Liver (tissue), 9 donors: ENCODE measurements around the gene SLC4A8. TPM values are rescaled to one million over a fixed set of nuclear protein-coding genes. Genes with fewer than 3 reads are reported as not detected.

Experiments used
- DNase-seq: peaks from one replicate; pipeline ENCODE4 v3.0.0-alpha.2; 2017; ENCODE audit warnings: low spot score
- H3K27ac ChIP-seq, 2 donors: one replicate each; pipeline ENCODE4 v1.7.0; 2013; ENCODE audit warnings: inconsistent platforms in 2 of 2, low read length in 2 of 2, control low read depth in 1 of 2, low read depth in 1 of 2, mild to moderate bottlenecking in 1 of 2
- H3K27me3 ChIP-seq, 4 donors: one replicate each; pipeline versions ENCODE4 v1.6.1 to v1.7.0; 2013; ENCODE audit warnings: low read length in 3 of 4, inconsistent platforms in 1 of 4, mild to moderate bottlenecking in 1 of 4, moderate library complexity in 1 of 4; ENCODE audit not compliant: control insufficient read depth in 4 of 4, insufficient read depth in 4 of 4
- H3K36me3 ChIP-seq, 4 donors: one replicate each; pipeline versions ENCODE4 v1.6.1 to v1.7.0; 2013; ENCODE audit warnings: low read length in 3 of 4, mild to moderate bottlenecking in 3 of 4, low read depth in 1 of 4, moderate library complexity in 1 of 4; ENCODE audit not compliant: control insufficient read depth in 4 of 4, insufficient read depth in 3 of 4
- H3K4me1 ChIP-seq, 4 donors: one replicate each; pipeline versions ENCODE4 v1.6.1 to v1.7.0; 2013; ENCODE audit warnings: low read length in 3 of 4, mild to moderate bottlenecking in 3 of 4, moderate library complexity in 1 of 4; ENCODE audit not compliant: control insufficient read depth in 4 of 4, insufficient read depth in 4 of 4
- H3K4me3 ChIP-seq, 3 donors: one replicate each; pipeline versions ENCODE4 v1.6.1 to v1.7.0; 2013; ENCODE audit warnings: low read length in 3 of 3, control low read depth in 1 of 3, low read depth in 1 of 3, mild to moderate bottlenecking in 1 of 3
- H3K9ac ChIP-seq, 2 donors: one replicate each; pipeline ENCODE4 v1.7.0; 2013; ENCODE audit warnings: low read length in 2 of 2, mild to moderate bottlenecking in 2 of 2, moderate library complexity in 2 of 2, control low read depth in 1 of 2, low read depth in 1 of 2
- H3K9me3 ChIP-seq, 4 donors: one replicate each; pipeline versions ENCODE4 v1.6.1 to v1.7.0; 2013; ENCODE audit warnings: low read length in 3 of 4; ENCODE audit not compliant: control insufficient read depth in 4 of 4
- CTCF ChIP-seq: fragments of 150-350 bp; IDR thresholded peaks from 2 replicates; pipeline ENCODE4 v1.5.1; 2017; ENCODE audit warnings: improper control_type of control experiment, low read depth, low read length; ENCODE audit not compliant: missing input control
- EGR1 ChIP-seq, 2 donors: IDR thresholded peaks; 2 replicates each; pipeline ENCODE4 v1.6.1; 2016 to 2018; ENCODE audit warnings: antibody characterized with exemption in 2 of 2, low read depth in 2 of 2
- GABPA ChIP-seq, 2 donors: IDR thresholded peaks in 1 of 2; conservative IDR thresholded peaks in 1 of 2; 2 replicates each; pipeline ENCODE4 v1.6.1; 2016; ENCODE audit warnings: antibody characterized with exemption in 2 of 2, mild to moderate bottlenecking in 1 of 2, moderate library complexity in 1 of 2
- HNF4A ChIP-seq, 2 donors: conservative IDR thresholded peaks; 2 replicates each; pipeline ENCODE4 v1.6.1; 2016; ENCODE audit warnings: antibody characterized with exemption in 2 of 2, mild to moderate bottlenecking in 2 of 2
- JUND ChIP-seq, 2 donors: IDR thresholded peaks; 2 replicates each; pipeline ENCODE4 v1.6.1; 2016; ENCODE audit warnings: antibody characterized with exemption in 2 of 2
- NR2F2 ChIP-seq: IDR thresholded peaks from 2 replicates; pipeline ENCODE4 v1.6.1; 2016; ENCODE audit warnings: antibody characterized with exemption
- RXRA ChIP-seq, 2 donors: IDR thresholded peaks; 2 replicates each; pipeline ENCODE4 v1.6.1; 2017 to 2018; ENCODE audit warnings: antibody characterized with exemption in 2 of 2, mild to moderate bottlenecking in 1 of 2
- SP1 ChIP-seq: IDR thresholded peaks from 2 replicates; pipeline ENCODE4 v1.6.1; 2018; ENCODE audit warnings: antibody characterized with exemption, mild to moderate bottlenecking
- TAF1 ChIP-seq: conservative IDR thresholded peaks from 2 replicates; pipeline ENCODE4 v1.6.1; 2016; ENCODE audit warnings: antibody characterized with exemption, mild to moderate bottlenecking
- YY1 ChIP-seq: IDR thresholded peaks from 2 replicates; pipeline ENCODE4 v1.6.1; 2016; ENCODE audit warnings: antibody characterized with exemption, mild to moderate bottlenecking
- WGBS: extraction: QIAGEN DNeasy Blood & Tissue Kit; methylation state at CpG from one replicate; pipeline ENCODE4 v1.1.7; 2013; 5-methylcytosine and 5-hydroxymethylcytosine counted together
- polyA plus RNA-seq, 2 donors: library from polyadenylated mRNA; stranded (reverse) in 1 of 2; unstranded in 1 of 2; fragments of 200-250 nt in 1 of 2; fragments of >200 nt in 1 of 2; fragmentation: Nextera tagmentation in 1 of 2; extraction: Ambion mirVana in 1 of 2; gene quantifications; one replicate each; pipeline versions ENCODE4 v1.2.1 to v1.2.3, GENCODE V29; 2013 to 2015
- total RNA-seq, 2 donors: library from RNA; depleted of rRNA; stranded (reverse); fragments of >200 nt; gene quantifications; one replicate each; pipeline ENCODE4 v1.2.3, GENCODE V29; 2014
- TF ChIP-seq, protein P1 (sequence below): IDR thresholded peaks from 2 replicates; pipeline ENCODE4 v1.6.1; 2016; ENCODE audit warnings: antibody characterized with exemption, mild to moderate bottlenecking
- donor health status: healthy.
- donor health status: healthy.
- donor health status: healthy.
- donor health status: healthy.
- donor health status: healthy.

Gene SLC4A8
- total and polyA plus RNA-seq, 4 donors = 0.07 to 1.0 (median 0.75) TPM; not detected in 1

DNA sequence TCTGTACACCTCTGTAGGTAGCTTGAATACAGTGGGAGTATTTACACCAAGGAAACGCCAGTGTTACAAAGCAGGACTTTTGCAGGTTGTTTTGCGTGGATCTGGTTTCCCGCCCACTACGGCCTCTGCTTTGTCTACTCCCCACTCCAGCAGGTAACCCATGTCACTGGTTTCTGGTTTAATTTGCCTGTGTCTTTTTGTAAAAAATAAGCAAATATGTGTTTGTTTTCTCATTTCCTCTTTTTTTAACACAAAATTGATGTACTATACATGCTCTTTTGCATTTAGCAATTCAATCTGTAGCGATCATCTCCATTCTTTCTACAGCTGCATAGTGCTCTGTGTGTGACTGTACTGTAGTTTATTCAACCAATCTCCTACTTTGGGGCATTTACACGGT, 123.0 kb downstream of the SLC4A8 start:
- Histone ChIP-seq H3K27me3 (no peaks in the 10 kb centered on the region), H3K9ac (no peak overlapping the region), H3K4me3 (no peak overlapping the region), H3K4me1 (no peaks in the 10 kb centered on the region), H3K36me3 (no peaks in the 10 kb centered on the region), H3K9me3 (no peaks in the 10 kb centered on the region), H3K27ac (no peak overlapping the region)
- 93% methylated on average over 6 of the region's 6 CpGs for WGBS
- DNase-seq = no peak
- TF ChIP-seq, protein P1, sequence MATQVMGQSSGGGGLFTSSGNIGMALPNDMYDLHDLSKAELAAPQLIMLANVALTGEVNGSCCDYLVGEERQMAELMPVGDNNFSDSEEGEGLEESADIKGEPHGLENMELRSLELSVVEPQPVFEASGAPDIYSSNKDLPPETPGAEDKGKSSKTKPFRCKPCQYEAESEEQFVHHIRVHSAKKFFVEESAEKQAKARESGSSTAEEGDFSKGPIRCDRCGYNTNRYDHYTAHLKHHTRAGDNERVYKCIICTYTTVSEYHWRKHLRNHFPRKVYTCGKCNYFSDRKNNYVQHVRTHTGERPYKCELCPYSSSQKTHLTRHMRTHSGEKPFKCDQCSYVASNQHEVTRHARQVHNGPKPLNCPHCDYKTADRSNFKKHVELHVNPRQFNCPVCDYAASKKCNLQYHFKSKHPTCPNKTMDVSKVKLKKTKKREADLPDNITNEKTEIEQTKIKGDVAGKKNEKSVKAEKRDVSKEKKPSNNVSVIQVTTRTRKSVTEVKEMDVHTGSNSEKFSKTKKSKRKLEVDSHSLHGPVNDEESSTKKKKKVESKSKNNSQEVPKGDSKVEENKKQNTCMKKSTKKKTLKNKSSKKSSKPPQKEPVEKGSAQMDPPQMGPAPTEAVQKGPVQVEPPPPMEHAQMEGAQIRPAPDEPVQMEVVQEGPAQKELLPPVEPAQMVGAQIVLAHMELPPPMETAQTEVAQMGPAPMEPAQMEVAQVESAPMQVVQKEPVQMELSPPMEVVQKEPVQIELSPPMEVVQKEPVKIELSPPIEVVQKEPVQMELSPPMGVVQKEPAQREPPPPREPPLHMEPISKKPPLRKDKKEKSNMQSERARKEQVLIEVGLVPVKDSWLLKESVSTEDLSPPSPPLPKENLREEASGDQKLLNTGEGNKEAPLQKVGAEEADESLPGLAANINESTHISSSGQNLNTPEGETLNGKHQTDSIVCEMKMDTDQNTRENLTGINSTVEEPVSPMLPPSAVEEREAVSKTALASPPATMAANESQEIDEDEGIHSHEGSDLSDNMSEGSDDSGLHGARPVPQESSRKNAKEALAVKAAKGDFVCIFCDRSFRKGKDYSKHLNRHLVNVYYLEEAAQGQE = no peak
- TF ChIP-seq GABPA (IDR thresholded peaks at IDR 0.05 in 1 of 2, conservative IDR thresholded peaks at IDR 0.05 in 1 of 2) = no peak
- TF ChIP-seq YY1 = no peak
- no peak for TF ChIP-seq EGR1 (IDR thresholded peaks at IDR 0.05; ENCODE audit: low read depth in 2 of 2)
- TF ChIP-seq CTCF = no peak
- no peak for TF ChIP-seq HNF4A (conservative IDR thresholded peaks at IDR 0.05)
- no peak for TF ChIP-seq SP1
- TF ChIP-seq JUND (IDR thresholded peaks at IDR 0.05) = no peak
- no peak for TF ChIP-seq NR2F2
- TF ChIP-seq TAF1 = no peak

GRCh38 chr12:51548241-51548640, 123.6 kb downstream of the SLC4A8 start:
- DNase-seq = no peak
- WGBS = 84% methylated on average over 2 of the region's 2 CpGs
- H3K4me3 ChIP-seq = no peak overlapping the region
- H3K36me3 ChIP-seq = no peaks in the 10 kb centered on the region
- no peaks in the 10 kb centered on the region for H3K9me3 ChIP-seq
- no peak for TF ChIP-seq TAF1
- H3K27ac ChIP-seq = no peak overlapping the region
- no peak overlapping the region for H3K9ac ChIP-seq
- no peaks in the 10 kb centered on the region for H3K4me1 ChIP-seq
- no peaks in the 10 kb centered on the region for H3K27me3 ChIP-seq

DNA sequence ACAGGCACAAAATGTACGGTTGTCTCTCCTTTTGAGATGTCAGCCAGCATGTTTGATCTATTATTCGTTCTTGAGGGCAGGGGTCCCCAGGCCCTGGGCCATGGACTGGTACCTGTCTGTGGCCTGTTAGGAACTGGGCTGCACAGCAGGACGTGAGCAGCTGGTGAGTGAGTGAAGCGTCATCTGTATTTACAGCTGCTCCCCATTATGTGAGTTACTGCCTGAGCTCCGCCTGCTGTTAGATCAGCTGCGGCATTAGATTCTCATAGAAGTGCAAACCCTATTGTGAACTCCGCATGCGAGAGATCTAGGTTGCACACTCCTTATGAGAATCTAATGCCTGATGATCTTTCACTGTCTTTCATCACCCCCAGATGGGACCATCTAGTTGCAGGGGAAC, 125.0 kb downstream of the SLC4A8 start:
- WGBS = 89% methylated on average over 8 of the region's 8 CpGs
- Histone ChIP-seq H3K27me3 (no peaks in the 10 kb centered on the region), H3K9me3 (no peaks in the 10 kb centered on the region), H3K27ac (no peak overlapping the region), H3K36me3 (no peaks in the 10 kb centered on the region), H3K4me3 (no peak overlapping the region), H3K4me1 (no peaks in the 10 kb centered on the region), H3K9ac (no peak overlapping the region)
- no peak for DNase-seq
- no peak for TF ChIP-seq RXRA (IDR thresholded peaks at IDR 0.05)
- TF ChIP-seq TAF1 = no peak
- no peak for TF ChIP-seq YY1
- no peak for TF ChIP-seq EGR1 (IDR thresholded peaks at IDR 0.05; ENCODE audit: low read depth in 2 of 2)
- TF ChIP-seq GABPA (IDR thresholded peaks at IDR 0.05 in 1 of 2, conservative IDR thresholded peaks at IDR 0.05 in 1 of 2) = no peak

Other genes starting within 250 kb of the SLC4A8 start
- gene POU6F1, start 206.8 kb upstream of the SLC4A8 start, total RNA-seq = 1 to 10 TPM in 1 of 2 donors, under 1 TPM in 1; 0.33 to 1.8 TPM
- gene POU6F1, start 206.8 kb upstream of the SLC4A8 start, polyA plus RNA-seq = 1 to 10 TPM; 1.3 to 2.8 TPM
- 100 to 1,000 TPM in 1 of 2 donors, 10 to 100 TPM in 1; 66.0 to 109 TPM for gene DAZAP2, start 186.0 kb upstream of the SLC4A8 start, total RNA-seq
- gene DAZAP2, start 186.0 kb upstream of the SLC4A8 start, polyA plus RNA-seq = 100 to 1,000 TPM; 161 to 218 TPM
- 1 to 10 TPM; 2.4 to 3.3 TPM for gene SMAGP, start 154.4 kb upstream of the SLC4A8 start, total RNA-seq
- gene SMAGP, start 154.4 kb upstream of the SLC4A8 start, polyA plus RNA-seq = 1 to 10 TPM; 5.0 to 6.4 TPM
- 10 to 100 TPM in 1 of 2 donors, 1 to 10 TPM in 1; 6.0 to 10.2 TPM for gene BIN2, start 100.7 kb upstream of the SLC4A8 start, total RNA-seq
- gene BIN2, start 100.7 kb upstream of the SLC4A8 start, polyA plus RNA-seq = 1 to 10 TPM; 1.9 to 2.8 TPM
- not detected for gene CELA1, start 78.2 kb upstream of the SLC4A8 start, total RNA-seq
- gene CELA1, start 78.2 kb upstream of the SLC4A8 start, polyA plus RNA-seq = not detected
- gene GALNT6, start 33.4 kb upstream of the SLC4A8 start, total RNA-seq = 10 to 100 TPM in 1 of 2 donors, 1 to 10 TPM in 1; 1.5 to 24.1 TPM
- under 1 TPM; 0.40 to 0.80 TPM for gene GALNT6, start 33.4 kb upstream of the SLC4A8 start, polyA plus RNA-seq
- gene SCN8A, start 166.4 kb downstream of the SLC4A8 start, total RNA-seq = 10 to 100 TPM in 1 of 2 donors, 1 to 10 TPM in 1; 5.6 to 12.7 TPM
- gene SCN8A, start 166.4 kb downstream of the SLC4A8 start, polyA plus RNA-seq = 1 to 10 TPM in 1 of 2 donors, under 1 TPM in 1; 0.84 to 1.9 TPM